Panc1 (cell line): ENCODE measurements around the gene EIF2S2. TPM values are rescaled to one million over a fixed set of nuclear protein-coding genes. Genes with fewer than 3 reads are reported as not detected.

ENCODE experiments used
- ATAC-seq: fragments of 200-7000 bp; cut with Tn5 transposase; 2 replicates; pipeline ENCODE4 v1.9.1; 2020; ENCODE audit warnings: mild to moderate bottlenecking, moderate library complexity
- BruUV-seq: library from RNA; stranded (reverse); fragments of 400-500 nt; replicated peaks from 2 replicates; lab custom pipeline; 2021; lab: Mats Ljungman, UMichigan
- CTCF ChIA-PET: fragments of 300-600 bp; sonication (Branson Sonifier 250); formaldehyde crosslinking; loops from one replicate; lab custom pipeline; 2022; ENCODE audit warnings: antibody characterized with exemption; lab: Charles Lee
- POLR2A ChIA-PET: fragments of 300-600 bp; sonication (Branson Sonifier 250); formaldehyde crosslinking; loops from one replicate; lab custom pipeline; 2022; ENCODE audit warnings: antibody characterized with exemption; lab: Charles Lee
- DNase-seq: peaks from one replicate; pipeline ENCODE4 v3.0.0-alpha.2; 2010; ENCODE audit warnings: low read depth, low spot score
- H3K27ac ChIP-seq: 2 replicates; pipeline ENCODE4 v1.5.1; 2011; ENCODE audit warnings: mild to moderate bottlenecking, low read length, inconsistent platforms
- H3K27me3 ChIP-seq: fragments of 200-500 bp; sonication (Bioruptor generic); 2 replicates; pipeline ENCODE4 v1.6.0; 2014; ENCODE audit warnings: low read length, inconsistent platforms; ENCODE audit not compliant: control insufficient read depth, insufficient read depth
- H3K36me3 ChIP-seq: fragments of 200-500 bp; sonication (Bioruptor generic); 2 replicates; pipeline ENCODE4 v1.5.1; 2014; ENCODE audit warnings: inconsistent platforms, mild to moderate bottlenecking, low read length, moderate library complexity; ENCODE audit not compliant: control insufficient read depth, insufficient read depth
- H3K4me1 ChIP-seq: 2 replicates; pipeline ENCODE4 v1.5.1; 2011; ENCODE audit warnings: inconsistent platforms, mild to moderate bottlenecking, low read length, moderate library complexity; ENCODE audit not compliant: control insufficient read depth, insufficient read depth
- H3K4me3 ChIP-seq, 2 experiments: 2 replicates each; pipeline ENCODE4 v1.5.1; 2011 to 2012; ENCODE audit warnings: low read depth in 2 of 2, low read length in 2 of 2, mild to moderate bottlenecking in 2 of 2, inconsistent platforms in 1 of 2, moderate library complexity in 1 of 2
- H3K9me3 ChIP-seq: fragments of 200-500 bp; sonication (Bioruptor generic); 2 replicates; pipeline ENCODE4 v1.5.1; 2014; ENCODE audit warnings: low read depth, mild to moderate bottlenecking, inconsistent platforms, low read length, moderate library complexity; ENCODE audit not compliant: control insufficient read depth, insufficient read depth
- CTCF ChIP-seq: fragments of 450-650 bp; IDR thresholded peaks from 2 replicates; pipeline ENCODE4 v1.5.1; 2017; ENCODE audit warnings: mild to moderate bottlenecking
- POLR2AphosphoS5 ChIP-seq: IDR thresholded peaks from 2 replicates; pipeline ENCODE4 v1.6.1; 2012; ENCODE audit warnings: mild to moderate bottlenecking, low read depth, low read length, moderate library complexity
- REST ChIP-seq, 2 experiments: IDR thresholded peaks; 2 replicates each; pipeline ENCODE4 v1.6.1; 2011 to 2012; ENCODE audit warnings: low read depth in 2 of 2, control low read depth in 1 of 2, low read length in 1 of 2, mild to moderate bottlenecking in 1 of 2, moderate library complexity in 1 of 2; ENCODE audit not compliant: insufficient read depth in 1 of 2
- SIN3A ChIP-seq: IDR thresholded peaks from 2 replicates; pipeline ENCODE4 v1.6.1; 2012; ENCODE audit warnings: low read depth, mild to moderate bottlenecking, low read length, moderate library complexity, borderline replicate concordance; ENCODE audit not compliant: insufficient read depth
- TCF7L2 ChIP-seq: IDR thresholded peaks from 2 replicates; pipeline ENCODE4 v1.6.1; 2011; ENCODE audit warnings: mild to moderate bottlenecking, low read depth, low read length, inconsistent platforms
- in situ Hi-C: cut with HindIII; loops from 2 replicates; pipeline ENCODE4 v1.10.0; 2016; ENCODE audit warnings: low sequenced_read_pairs, low pct_unique_long_range_greater_than_20kb
- intact Hi-C: fragments of 100-400 bp; cut with micrococcal nuclease; formaldehyde crosslinking; loops from one replicate; pipeline ENCODE4 v1.10.0; 2022; ENCODE audit not compliant: unreplicated experiment
- total RNA-seq: library from RNA; stranded (reverse); gene quantifications from one replicate; pipeline ENCODE4 v1.2.1, GENCODE V29; 2021; ENCODE audit not compliant: unreplicated experiment

The EIF2S2 gene
- total RNA-seq, 1 experiment from 2014 or later = 82.0 TPM

- BruUV-seq = no TSS peak
- Histone ChIP-seq H3K9me3 (no peaks in the 10 kb centered on the region), H3K27ac (no peak overlapping the region), H3K4me3 (no peak overlapping the region), H3K27me3 (no peaks in the 10 kb centered on the region), H3K36me3 (peaks cover 15% of the 10 kb centered on the region), H3K4me1 (no peaks in the 10 kb centered on the region)
- ATAC-seq (no peak), DNase-seq (no peak)
- CTCF ChIA-PET = no interaction called here
- TF ChIP-seq CTCF (no peak), SIN3A (no peak), TCF7L2 (no peak), POLR2AphosphoS5 (no peak; the same call in 1 of the 2 replicates)
- in situ Hi-C loops = no loop called here
- POLR2A ChIA-PET = interaction anchor here (0.7 kb wide), 1 partner anchor 191 kb away, joined by 4 read pairs; no protein-coding TSS in a partner anchor
- intact Hi-C loops = no loop called here
These were observed 26.5 kb downstream of the EIF2S2 start for GRCh38 chr20:34085544-34086040.

GRCh38 chr20:34084227-34084923 is 27.7 kb downstream of the EIF2S2 start:
- in situ Hi-C loops (no loop called here), intact Hi-C loops (loop anchor here (5.0 kb wide), 1 partner anchor 222 kb away; no protein-coding TSS in a partner anchor)
- Histone ChIP-seq H3K9me3 (no peaks in the 10 kb centered on the region), H3K27me3 (no peaks in the 10 kb centered on the region), H3K36me3 (peaks cover 6% of the 10 kb centered on the region; the same call in 1 of the 2 replicates), H3K27ac (no peak overlapping the region), H3K4me3 (no peak overlapping the region), H3K4me1 (no peaks in the 10 kb centered on the region)
- ATAC-seq (no peak), DNase-seq (no peak)
- no TSS peak for BruUV-seq
- POLR2A ChIA-PET = no interaction called here
- CTCF ChIA-PET = no interaction called here
- TF ChIP-seq REST (IDR thresholded peaks at IDR 0.05; ENCODE audit: insufficient read depth in 1 of 2, low read depth in 2 of 2, low read length in 1 of 2) = no peak

- DNase-seq (no peak), ATAC-seq (no peak)
- intact Hi-C loops (loop anchor here (5.0 kb wide), 1 partner anchor 221 kb away; no protein-coding TSS in a partner anchor), in situ Hi-C loops (no loop called here)
- POLR2A ChIA-PET = no interaction called here
- BruUV-seq = TSS peak; percentile 10
- no peak overlapping the region for H3K27ac ChIP-seq
- peaks cover 2% of the 10 kb centered on the region; the same call in 1 of the 2 replicates for H3K36me3 ChIP-seq
- H3K4me3 ChIP-seq = no peak overlapping the region
- CTCF ChIA-PET = no interaction called here
- no peaks in the 10 kb centered on the region for H3K4me1 ChIP-seq
- TF ChIP-seq CTCF = no peak
- no peak for TF ChIP-seq TCF7L2
- TF ChIP-seq POLR2AphosphoS5 = no peak
- TF ChIP-seq REST (IDR thresholded peaks at IDR 0.05; ENCODE audit: insufficient read depth in 1 of 2, low read depth in 2 of 2, low read length in 1 of 2) = no peak
- TF ChIP-seq SIN3A = no peak
- no peaks in the 10 kb centered on the region for H3K27me3 ChIP-seq
- no peaks in the 10 kb centered on the region for H3K9me3 ChIP-seq
These were observed 28.3 kb downstream of the EIF2S2 start for GRCh38 chr20:34083781-34084180.
